A549 (cell line): ENCODE results near the gene TRMT11. TPM values are rescaled to one million over a fixed set of nuclear protein-coding genes. Genes with fewer than 3 reads are reported as not detected.

Source experiments
- ATAC-seq, 2 experiments: fragments of 200-7000 bp in 1 of 2; fragments of >200 bp in 1 of 2; cut with Nextera tagmentation in 1 of 2; cut with Tn5 transposase in 1 of 2; 3 replicates each; pipeline versions ENCODE4 v1.8.0 to v1.9.1; 2018 to 2020; ENCODE audit warnings: mild to moderate bottlenecking in 1 of 2, moderate library complexity in 1 of 2
- CTCF ChIA-PET: fragments of 300-600 bp; sonication (Branson Sonifier 250); formaldehyde crosslinking; extraction: SDS; loops from one replicate; lab custom pipeline; 2021; ENCODE audit warnings: antibody characterized with exemption, inconsistent platforms; lab: Yijun Ruan, JAX
- POLR2A ChIA-PET: fragments of 350-600 bp; formaldehyde crosslinking; extraction: SDS; loops from one replicate; lab custom pipeline; 2021; ENCODE audit warnings: antibody characterized with exemption, inconsistent platforms; lab: Yijun Ruan, JAX
- DNase-seq, 2 experiments: peaks; one replicate each; pipeline versions ENCODE4 v3.0.0 to v3.0.0-alpha.2; 2011 to 2016; ENCODE audit warnings: low read depth in 1 of 2, low spot score in 1 of 2
- FAIRE-seq: peaks from 2 replicates; lab custom pipeline; 2011; peaks lifted over from hg19 to GRCh38; lab: Jason Lieb, UNC
- H3K27ac ChIP-seq, 2 experiments: fragments of >200 bp; sonication (Bioruptor Twin); formaldehyde crosslinking; 3 replicates each; pipeline ENCODE4 v1.5.1; 2016 to 2017
- H3K4me1 ChIP-seq: fragments of >200 bp; sonication (Bioruptor Twin); formaldehyde crosslinking; 3 replicates; pipeline ENCODE4 v1.6.1; 2016
- H3K4me2 ChIP-seq: fragments of >200 bp; sonication (Bioruptor Twin); formaldehyde crosslinking; 3 replicates; pipeline ENCODE4 v1.6.1; 2016
- H3K4me3 ChIP-seq: fragments of >200 bp; sonication (Bioruptor Twin); formaldehyde crosslinking; 3 replicates; pipeline ENCODE4 v1.5.1; 2016
- H3K9me3 ChIP-seq: fragments of >200 bp; sonication (Bioruptor Twin); formaldehyde crosslinking; 3 replicates; pipeline ENCODE4 v1.6.1; 2016
- CEBPB ChIP-seq, 2 experiments: fragments of >200 bp in 1 of 2; sonication (Bioruptor Twin) in 1 of 2; formaldehyde crosslinking in 1 of 2; IDR thresholded peaks; 2 replicates each; pipeline ENCODE4 v1.6.1; 2012 to 2016
- CHD2 ChIP-seq: fragments of 150-350 bp; IDR thresholded peaks from 2 replicates; pipeline ENCODE4 v1.6.1; 2014; ENCODE audit warnings: low read length; ENCODE audit not compliant: partially characterized antibody
- FOSB ChIP-seq: fragments of 250-450 bp; sonication (Bioruptor Pico); IDR thresholded peaks from 2 replicates; pipeline ENCODE4 v1.5.0; 2020; ENCODE audit warnings: mild to moderate bottlenecking, moderate library complexity
- FOXS1 ChIP-seq: fragments of 250-450 bp; sonication (Bioruptor Pico); IDR thresholded peaks from 2 replicates; pipeline ENCODE4 v1.5.0; 2020; ENCODE audit warnings: mild to moderate bottlenecking, moderate library complexity
- GATA3 ChIP-seq: IDR thresholded peaks from 2 replicates; pipeline ENCODE4 v1.6.1; 2012; ENCODE audit warnings: borderline replicate concordance
- HDAC2 ChIP-seq: fragments of 200-600 bp; sonication (generic); IDR thresholded peaks from 2 replicates; pipeline ENCODE4 v1.6.1; 2016
- HEYL ChIP-seq: fragments of 250-450 bp; sonication (Bioruptor Pico); IDR thresholded peaks from 2 replicates; pipeline ENCODE4 v1.8.0; 2021; ENCODE audit warnings: mild to moderate bottlenecking, moderate library complexity
- HOXA7 ChIP-seq: fragments of 250-450 bp; sonication (Bioruptor Pico); IDR thresholded peaks from 2 replicates; pipeline ENCODE4 v1.5.0; 2020; ENCODE audit warnings: mild to moderate bottlenecking, moderate library complexity
- JUNB ChIP-seq: fragments of >200 bp; sonication (Bioruptor Twin); formaldehyde crosslinking; IDR thresholded peaks from 2 replicates; pipeline ENCODE4 v1.6.1; 2016
- MAFK ChIP-seq: fragments of 450-650 bp; IDR thresholded peaks from 2 replicates; pipeline ENCODE4 v1.6.1; 2014; ENCODE audit not compliant: partially characterized antibody
- MYC ChIP-seq: IDR thresholded peaks from 2 replicates; pipeline ENCODE4 v1.6.1; 2012; ENCODE audit warnings: mild to moderate bottlenecking, inconsistent platforms, low read length, improper control_type of control experiment, borderline replicate concordance
- POLR2A ChIP-seq: IDR thresholded peaks from 2 replicates; pipeline ENCODE4 v1.6.1; 2012; ENCODE audit warnings: mild to moderate bottlenecking, low read length
- RAD21 ChIP-seq, 2 experiments: fragments of >200 bp in 1 of 2; sonication (Bioruptor Twin) in 1 of 2; formaldehyde crosslinking in 1 of 2; IDR thresholded peaks in 1 of 2; conservative IDR thresholded peaks in 1 of 2; 2 replicates in 1 of 2; 3 replicates in 1 of 2; pipeline ENCODE4 v1.6.1; 2012 to 2018; ENCODE audit warnings: inconsistent platforms in 1 of 2
- RARB ChIP-seq: fragments of 250-450 bp; sonication (Bioruptor Pico); IDR thresholded peaks from 2 replicates; pipeline ENCODE4 v1.8.0; 2021; ENCODE audit warnings: mild to moderate bottlenecking, moderate library complexity
- RCOR1 ChIP-seq: fragments of 150-350 bp; IDR thresholded peaks from 2 replicates; pipeline ENCODE4 v1.6.1; 2014; ENCODE audit warnings: antibody characterized with exemption, low read length, low read depth
- SMC3 ChIP-seq: fragments of >200 bp; sonication (Bioruptor Twin); formaldehyde crosslinking; IDR thresholded peaks from 3 replicates; pipeline ENCODE4 v1.6.1; 2018; ENCODE audit warnings: inconsistent platforms
- ZC3H11A ChIP-seq: fragments of 450-650 bp; IDR thresholded peaks from 2 replicates; pipeline ENCODE4 v1.6.1; 2014; ENCODE audit warnings: antibody characterized with exemption, mild to moderate bottlenecking
- ZFP36 ChIP-seq: fragments of 450-650 bp; IDR thresholded peaks from 2 replicates; pipeline ENCODE4 v1.6.1; 2014; ENCODE audit warnings: borderline replicate concordance; ENCODE audit not compliant: partially characterized antibody
- WGBS: methylation state at CpG from one replicate; pipeline ENCODE4 v1.1.6; 2017; ENCODE audit errors: missing lambda C conversion rate; 5-methylcytosine and 5-hydroxymethylcytosine counted together
- polyA plus RNA-seq, 4 experiments: library from polyadenylated mRNA; depleted of rRNA in 3 of 4; stranded (reverse); fragments of >200 nt; fragmentation: RNase III in 1 of 4; extraction: RNeasy Plus Mini Kit Qiagen cat#74134 plus additional on column Dnase treatment in 1 of 4; gene quantifications; 2 replicates in 3 of 4; 3 replicates in 1 of 4; pipeline ENCODE4 v1.2.3, GENCODE V29; 2011 to 2017
- TF ChIP-seq, protein P1 (sequence below): IDR thresholded peaks from 2 replicates; pipeline ENCODE4 v1.6.1; 2012; ENCODE audit warnings: low read depth, borderline replicate concordance
- TF ChIP-seq, protein P2 (sequence below): fragments of 250-450 bp; sonication (Bioruptor Pico); IDR thresholded peaks from 2 replicates; pipeline ENCODE4 v1.5.0; 2020; ENCODE audit warnings: low read depth, mild to moderate bottlenecking, moderate library complexity
- TF ChIP-seq, protein P3 (sequence below): fragments of 250-450 bp; sonication (Bioruptor Pico); IDR thresholded peaks from 2 replicates; pipeline ENCODE4 v1.5.0; 2021; ENCODE audit warnings: mild to moderate bottlenecking, moderate library complexity, borderline replicate concordance
- TF ChIP-seq, protein P4 (sequence below): fragments of >200 bp; sonication (Bioruptor Twin); formaldehyde crosslinking; IDR thresholded peaks from 3 replicates; pipeline ENCODE4 v1.5.1; 2016

TRMT11 gene
- polyA plus RNA-seq, 2 of the 4 experiments (the other 2 are of a cell fraction): 17.4 to 44.1 TPM

DNA sequence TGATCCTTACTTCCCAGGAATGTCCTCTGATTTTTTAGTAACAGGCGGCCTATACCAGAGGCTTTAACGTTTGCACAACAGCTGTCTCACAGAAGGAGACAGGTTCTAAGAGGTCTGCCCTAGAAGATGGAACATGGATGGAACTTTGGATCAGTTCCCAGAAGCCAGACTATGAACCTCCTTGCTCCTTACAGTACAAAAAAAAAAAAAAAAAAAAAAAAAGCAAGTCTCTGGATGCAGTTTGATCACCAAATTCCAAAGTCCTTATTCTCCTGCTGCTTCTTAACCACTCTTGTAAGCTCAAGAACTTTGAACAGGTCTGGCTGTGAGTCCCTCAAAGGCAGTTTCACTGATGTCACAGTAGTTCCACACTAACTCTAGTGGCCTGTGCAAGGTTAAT, 2.0 kb upstream of the TRMT11 start:
- WGBS: 76% methylated on average over 2 of the region's 2 CpGs
- TF ChIP-seq POLR2A (no peak), HDAC2 (no peak)
- TF ChIP-seq, protein P1, sequence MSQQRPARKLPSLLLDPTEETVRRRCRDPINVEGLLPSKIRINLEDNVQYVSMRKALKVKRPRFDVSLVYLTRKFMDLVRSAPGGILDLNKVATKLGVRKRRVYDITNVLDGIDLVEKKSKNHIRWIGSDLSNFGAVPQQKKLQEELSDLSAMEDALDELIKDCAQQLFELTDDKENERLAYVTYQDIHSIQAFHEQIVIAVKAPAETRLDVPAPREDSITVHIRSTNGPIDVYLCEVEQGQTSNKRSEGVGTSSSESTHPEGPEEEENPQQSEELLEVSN: no peak
- FAIRE-seq (no peak), DNase-seq (peak in 1 of 2 experiments; percentile 3), ATAC-seq (no peak)
- peaks cover 41% of the 10 kb centered on the region for H3K4me1 ChIP-seq
- ChIA-PET CTCF (interaction anchor here (3.0 to 3.3 kb wide), 2 partner anchors 10 to 28 kb away, joined by 11 to 13 read pairs; partner anchors contain the start of gene HINT3), POLR2A (no interaction called here)
- H3K4me2 ChIP-seq: peak overlapping the region; percentile 29
- H3K9me3 ChIP-seq: no peaks in the 10 kb centered on the region
- no peak overlapping the region for H3K4me3 ChIP-seq
- H3K27ac ChIP-seq: peak overlapping the region in 1 of 2 experiments; percentile 58; a peak in 2 of 6 replicates

DNA sequence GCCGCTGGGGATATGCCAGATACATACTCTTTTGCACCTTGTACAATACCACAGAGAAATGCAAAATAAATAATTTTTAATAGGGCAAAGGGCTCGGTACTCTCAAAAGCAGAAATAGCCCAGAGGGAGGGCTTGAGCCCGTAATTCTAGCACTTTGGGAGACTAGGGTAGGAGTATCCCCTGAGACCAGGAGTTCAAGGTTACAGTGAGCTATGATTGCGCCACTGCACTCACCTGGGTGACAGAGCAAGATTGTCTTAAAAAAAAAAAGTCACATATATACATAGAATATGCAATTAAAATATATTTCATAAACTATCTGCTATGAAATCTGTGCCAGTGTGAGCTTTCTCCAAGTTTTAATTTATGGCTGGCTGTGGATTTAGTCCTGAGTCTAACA, 818 bp upstream of the TRMT11 start:
- peak overlapping the region; percentile 92 to 95 for H3K27ac ChIP-seq
- H3K4me2 ChIP-seq: peak overlapping the region; percentile 89
- TF ChIP-seq, protein P2, sequence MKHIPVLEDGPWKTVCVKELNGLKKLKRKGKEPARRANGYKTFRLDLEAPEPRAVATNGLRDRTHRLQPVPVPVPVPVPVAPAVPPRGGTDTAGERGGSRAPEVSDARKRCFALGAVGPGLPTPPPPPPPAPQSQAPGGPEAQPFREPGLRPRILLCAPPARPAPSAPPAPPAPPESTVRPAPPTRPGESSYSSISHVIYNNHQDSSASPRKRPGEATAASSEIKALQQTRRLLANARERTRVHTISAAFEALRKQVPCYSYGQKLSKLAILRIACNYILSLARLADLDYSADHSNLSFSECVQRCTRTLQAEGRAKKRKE (CRISPR knock-in tag): no peak
- TF ChIP-seq RCOR1: no peak
- TF ChIP-seq ZFP36: no peak
- peak; percentile 6 to 39; a peak in 1 of 4 replicates for TF ChIP-seq CEBPB (IDR thresholded peaks at IDR 0.05)
- TF ChIP-seq RARB (CRISPR knock-in tag): no peak
- peak overlapping the region; percentile 68 for H3K4me3 ChIP-seq
- ATAC-seq: no peak
- no peaks in the 10 kb centered on the region for H3K9me3 ChIP-seq
- no peak for FAIRE-seq
- ChIA-PET CTCF (interaction anchor here (0.8 to 3.3 kb wide), 4 partner anchors 11 to 1280 kb away, joined by 3 to 13 read pairs (median 8); partner anchors contain the start of gene HINT3), POLR2A (interaction anchor here (0.5 to 2.2 kb wide), 8 partner anchors 28 to 225 kb away, joined by 3 to 13 read pairs (median 4); partner anchors contain the start of gene NCOA7)
- WGBS: 76% methylated on average over 4 of the region's 4 CpGs
- H3K4me1 ChIP-seq: peaks cover 46% of the 10 kb centered on the region
- no peak for DNase-seq

DNA sequence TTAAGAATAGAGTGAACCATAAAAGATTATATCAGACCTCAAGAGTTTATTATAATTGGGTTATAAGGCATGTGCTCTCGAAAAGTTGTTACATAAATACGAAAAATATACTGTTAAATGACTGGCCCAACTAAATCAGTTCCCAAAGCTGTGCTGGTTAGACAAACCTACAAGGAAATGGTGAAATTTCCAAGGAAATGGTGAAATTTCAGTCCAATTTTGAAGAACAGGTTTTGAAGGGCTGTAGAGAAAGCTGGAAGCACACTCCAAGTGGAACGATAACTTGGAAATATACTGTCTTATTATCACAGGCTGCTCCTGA, 400 bp upstream of the TRMT11 start:
- DNase-seq (no peak), ATAC-seq (no peak; a peak in 1 of 6 replicates), FAIRE-seq (no peak)
- Histone ChIP-seq H3K4me2 (peak overlapping the region; percentile 89), H3K4me3 (peak overlapping the region; percentile 68), H3K27ac (peak overlapping the region; percentile 92 to 95)
- CTCF ChIA-PET: interaction anchor here (0.6 to 3.3 kb wide), 8 partner anchors 10 to 1280 kb away, joined by 3 to 13 read pairs (median 4); partner anchors contain the start of gene HINT3
- WGBS: 6% methylated on average over 3 of the region's 3 CpGs
- TF ChIP-seq, protein P3, sequence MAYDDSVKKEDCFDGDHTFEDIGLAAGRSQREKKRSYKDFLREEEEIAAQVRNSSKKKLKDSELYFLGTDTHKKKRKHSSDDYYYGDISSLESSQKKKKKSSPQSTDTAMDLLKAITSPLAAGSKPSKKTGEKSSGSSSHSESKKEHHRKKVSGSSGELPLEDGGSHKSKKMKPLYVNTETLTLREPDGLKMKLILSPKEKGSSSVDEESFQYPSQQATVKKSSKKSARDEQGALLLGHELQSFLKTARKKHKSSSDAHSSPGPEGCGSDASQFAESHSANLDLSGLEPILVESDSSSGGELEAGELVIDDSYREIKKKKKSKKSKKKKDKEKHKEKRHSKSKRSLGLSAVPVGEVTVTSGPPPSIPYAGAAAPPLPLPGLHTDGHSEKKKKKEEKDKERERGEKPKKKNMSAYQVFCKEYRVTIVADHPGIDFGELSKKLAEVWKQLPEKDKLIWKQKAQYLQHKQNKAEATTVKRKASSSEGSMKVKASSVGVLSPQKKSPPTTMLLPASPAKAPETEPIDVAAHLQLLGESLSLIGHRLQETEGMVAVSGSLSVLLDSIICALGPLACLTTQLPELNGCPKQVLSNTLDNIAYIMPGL: no peak
- TF ChIP-seq, protein P4, sequence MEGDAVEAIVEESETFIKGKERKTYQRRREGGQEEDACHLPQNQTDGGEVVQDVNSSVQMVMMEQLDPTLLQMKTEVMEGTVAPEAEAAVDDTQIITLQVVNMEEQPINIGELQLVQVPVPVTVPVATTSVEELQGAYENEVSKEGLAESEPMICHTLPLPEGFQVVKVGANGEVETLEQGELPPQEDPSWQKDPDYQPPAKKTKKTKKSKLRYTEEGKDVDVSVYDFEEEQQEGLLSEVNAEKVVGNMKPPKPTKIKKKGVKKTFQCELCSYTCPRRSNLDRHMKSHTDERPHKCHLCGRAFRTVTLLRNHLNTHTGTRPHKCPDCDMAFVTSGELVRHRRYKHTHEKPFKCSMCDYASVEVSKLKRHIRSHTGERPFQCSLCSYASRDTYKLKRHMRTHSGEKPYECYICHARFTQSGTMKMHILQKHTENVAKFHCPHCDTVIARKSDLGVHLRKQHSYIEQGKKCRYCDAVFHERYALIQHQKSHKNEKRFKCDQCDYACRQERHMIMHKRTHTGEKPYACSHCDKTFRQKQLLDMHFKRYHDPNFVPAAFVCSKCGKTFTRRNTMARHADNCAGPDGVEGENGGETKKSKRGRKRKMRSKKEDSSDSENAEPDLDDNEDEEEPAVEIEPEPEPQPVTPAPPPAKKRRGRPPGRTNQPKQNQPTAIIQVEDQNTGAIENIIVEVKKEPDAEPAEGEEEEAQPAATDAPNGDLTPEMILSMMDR: no peak
- TF ChIP-seq HEYL (CRISPR knock-in tag) (no peak), MYC (no peak), FOSB (CRISPR knock-in tag) (no peak), CHD2 (no peak), RAD21 (conservative IDR thresholded peaks at IDR 0.05 in 1 of 2, IDR thresholded peaks at IDR 0.05 in 1 of 2) (no peak), JUNB (no peak), SMC3 (no peak), FOXS1 (CRISPR knock-in tag) (no peak), ZC3H11A (no peak), GATA3 (no peak), HOXA7 (CRISPR knock-in tag) (no peak), MAFK (no peak)
- TF ChIP-seq, protein P2 (CRISPR knock-in tag): no peak
- TF ChIP-seq, all 56 proteins: peak for 0
- Histone ChIP-seq H3K4me1 (peaks cover 46% of the 10 kb centered on the region), H3K9me3 (no peaks in the 10 kb centered on the region)
- POLR2A ChIA-PET: interaction anchor here (0.5 to 2.2 kb wide), 15 partner anchors 10 to 1132 kb away, joined by 3 to 13 read pairs (median 4); partner anchors contain the start of genes HDDC2, NCOA7 and RSPO3
